Brain microvascular endothelial cell (primary cell): ENCODE data around the gene MELK.
"Not testable (repeated sequence)": the region's sequence is repeated elsewhere in the genome, so short reads cannot be mapped to it uniquely, and the experiment has no call there.

ENCODE experiments used
- DNase-seq: peaks from one replicate; pipeline ENCODE4 v3.0.0-alpha.2; 2020
- H3K27ac ChIP-seq: fragments of 250-450 bp; sonication (Bioruptor Pico); 2 replicates; pipeline ENCODE4 v1.5.1; 2020; ENCODE audit warnings: mild to moderate bottlenecking, moderate library complexity
- H3K27me3 ChIP-seq: fragments of 250-450 bp; sonication (Bioruptor Pico); replicated peaks from 2 replicates; pipeline ENCODE4 v1.5.1; 2020; ENCODE audit warnings: mild to moderate bottlenecking
- H3K36me3 ChIP-seq: fragments of 250-450 bp; sonication (Bioruptor Pico); replicated peaks from 2 replicates; pipeline ENCODE4 v1.5.1; 2020; ENCODE audit warnings: mild to moderate bottlenecking
- H3K4me3 ChIP-seq: 2 replicates; pipeline ENCODE4 v1.5.1; 2011; ENCODE audit warnings: low read depth, mild to moderate bottlenecking, control low read depth, low read length, moderate library complexity
- in situ Hi-C: cut with HindIII; loops from 2 replicates; pipeline ENCODE4 v1.10.0; 2017; ENCODE audit warnings: low sequenced_read_pairs, low pct_ligation_motif_present
- TF ChIP-seq, protein P1 (sequence below): IDR thresholded peaks from 2 replicates; pipeline ENCODE4 v1.5.1; 2011; ENCODE audit warnings: low read depth, mild to moderate bottlenecking, moderate library complexity, low read length, control low read depth, inconsistent platforms; ENCODE audit errors: missing control alignments

Gene MELK

DNA sequence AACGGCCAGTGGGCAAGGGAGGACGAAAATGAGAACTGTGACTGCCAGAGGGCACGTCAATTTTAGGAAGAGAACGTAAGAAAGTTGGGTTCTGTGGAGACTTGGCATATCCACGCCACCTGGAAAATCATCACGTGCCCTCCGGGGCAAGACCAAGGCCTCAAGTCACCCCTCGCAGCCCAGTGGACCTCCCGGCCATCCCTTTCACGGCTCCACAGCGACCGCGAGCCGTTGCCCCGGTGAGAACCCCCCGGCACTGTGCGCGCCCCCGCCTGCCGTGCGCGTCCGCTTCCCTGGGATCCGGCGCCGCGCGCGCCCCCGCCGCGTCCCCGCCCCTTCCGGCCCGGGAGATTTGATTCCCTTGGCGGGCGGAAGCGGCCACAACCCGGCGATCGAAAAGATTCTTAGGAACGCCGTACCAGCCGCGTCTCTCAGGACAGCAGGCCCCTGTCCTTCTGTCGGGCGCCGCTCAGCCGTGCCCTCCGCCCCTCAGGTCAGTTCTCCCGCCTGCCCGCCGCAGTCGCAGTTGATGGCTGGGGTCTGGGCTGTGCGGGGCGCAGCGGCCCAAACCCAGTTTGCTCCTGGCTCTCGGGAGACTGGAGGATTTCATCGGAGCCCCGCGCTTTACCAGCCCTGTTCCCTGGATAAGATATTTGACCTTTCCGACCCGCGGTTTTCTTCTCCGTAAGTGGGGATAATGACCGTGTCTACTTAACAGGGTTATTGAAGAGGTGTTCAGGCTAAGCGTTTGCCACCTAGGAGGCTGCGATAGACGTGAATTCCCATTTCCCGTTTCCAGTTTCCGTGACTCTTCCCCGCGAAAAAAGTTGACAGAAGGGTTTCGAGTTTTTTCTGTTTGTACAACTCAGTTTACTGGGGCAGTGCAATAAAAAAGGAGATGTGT is at the start of gene MELK:
Gene MELK, plus strand, starts transcription at position 381 of the 904 bp plus-strand sequence. CDS start 8,787 bp downstream, outside the sequence.
- DNase-seq: peak; percentile 64
- Histone ChIP-seq H3K36me3 (no peaks in the 10 kb centered on the region), H3K27ac (peak within 1 kb of the TSS; percentile 78), H3K4me3 (peak within 1 kb of the TSS; percentile 75), H3K27me3 (no peaks in the 10 kb centered on the region)
- in situ Hi-C loops: no loop called here
- TF ChIP-seq, protein P1, sequence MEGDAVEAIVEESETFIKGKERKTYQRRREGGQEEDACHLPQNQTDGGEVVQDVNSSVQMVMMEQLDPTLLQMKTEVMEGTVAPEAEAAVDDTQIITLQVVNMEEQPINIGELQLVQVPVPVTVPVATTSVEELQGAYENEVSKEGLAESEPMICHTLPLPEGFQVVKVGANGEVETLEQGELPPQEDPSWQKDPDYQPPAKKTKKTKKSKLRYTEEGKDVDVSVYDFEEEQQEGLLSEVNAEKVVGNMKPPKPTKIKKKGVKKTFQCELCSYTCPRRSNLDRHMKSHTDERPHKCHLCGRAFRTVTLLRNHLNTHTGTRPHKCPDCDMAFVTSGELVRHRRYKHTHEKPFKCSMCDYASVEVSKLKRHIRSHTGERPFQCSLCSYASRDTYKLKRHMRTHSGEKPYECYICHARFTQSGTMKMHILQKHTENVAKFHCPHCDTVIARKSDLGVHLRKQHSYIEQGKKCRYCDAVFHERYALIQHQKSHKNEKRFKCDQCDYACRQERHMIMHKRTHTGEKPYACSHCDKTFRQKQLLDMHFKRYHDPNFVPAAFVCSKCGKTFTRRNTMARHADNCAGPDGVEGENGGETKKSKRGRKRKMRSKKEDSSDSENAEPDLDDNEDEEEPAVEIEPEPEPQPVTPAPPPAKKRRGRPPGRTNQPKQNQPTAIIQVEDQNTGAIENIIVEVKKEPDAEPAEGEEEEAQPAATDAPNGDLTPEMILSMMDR: no peak

DNA sequence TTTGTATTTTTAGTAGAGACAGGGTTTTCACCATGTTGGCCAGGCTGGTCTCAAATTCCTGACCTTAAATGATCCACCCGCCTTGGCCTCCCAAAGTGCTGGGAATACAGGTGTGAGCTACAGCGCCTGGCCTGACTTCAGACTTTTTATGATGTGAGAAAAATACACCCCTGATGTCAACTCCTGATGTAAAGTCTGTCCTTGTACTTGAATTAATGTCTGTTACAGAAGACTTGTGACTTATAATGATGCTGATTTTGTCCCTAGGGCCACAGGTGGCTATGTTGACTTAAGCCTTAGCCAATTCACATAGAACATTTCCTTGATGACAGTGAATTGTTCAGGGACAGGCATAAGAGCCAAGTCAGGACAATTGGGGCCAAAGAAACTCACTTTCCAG is 42.5 kb upstream of the MELK start:
- no peak overlapping the region for H3K27ac ChIP-seq
- TF ChIP-seq, protein P1: no peak

DNA sequence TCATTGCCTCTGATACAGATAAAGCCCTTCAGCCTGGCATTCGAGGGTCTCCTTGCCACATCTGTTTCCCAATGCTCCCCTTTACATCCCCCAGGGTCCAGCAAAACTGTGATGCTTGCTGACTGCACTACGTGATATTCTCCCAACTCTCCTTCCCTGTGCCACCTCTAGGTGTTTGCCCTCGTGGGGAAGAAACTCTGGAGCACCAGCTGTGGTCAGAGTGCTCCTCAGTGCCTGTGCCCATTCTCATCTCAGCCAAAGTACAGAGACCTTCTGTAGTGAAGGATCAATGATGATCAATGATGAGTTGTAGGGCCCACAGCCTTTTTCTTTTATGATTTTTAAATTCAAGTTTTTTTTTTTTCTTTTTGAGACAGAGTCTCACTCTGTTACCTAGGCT is 40.3 kb upstream of the MELK start:
- Histone ChIP-seq H3K27ac (no peak overlapping the region), H3K27me3 (no peaks in the 10 kb centered on the region), H3K36me3 (no peaks in the 10 kb centered on the region), H3K4me3 (no peak overlapping the region)
- TF ChIP-seq, protein P1: no peak
- no peak for DNase-seq
- in situ Hi-C loops: no loop called here

More for the DNA sequence above, 42.5 kb upstream of the MELK start:
- H3K27me3 ChIP-seq: no peaks in the 10 kb centered on the region
- in situ Hi-C loops: no loop called here
- DNase-seq: no peak
- no peak overlapping the region for H3K4me3 ChIP-seq
- H3K36me3 ChIP-seq: no peaks in the 10 kb centered on the region

DNA sequence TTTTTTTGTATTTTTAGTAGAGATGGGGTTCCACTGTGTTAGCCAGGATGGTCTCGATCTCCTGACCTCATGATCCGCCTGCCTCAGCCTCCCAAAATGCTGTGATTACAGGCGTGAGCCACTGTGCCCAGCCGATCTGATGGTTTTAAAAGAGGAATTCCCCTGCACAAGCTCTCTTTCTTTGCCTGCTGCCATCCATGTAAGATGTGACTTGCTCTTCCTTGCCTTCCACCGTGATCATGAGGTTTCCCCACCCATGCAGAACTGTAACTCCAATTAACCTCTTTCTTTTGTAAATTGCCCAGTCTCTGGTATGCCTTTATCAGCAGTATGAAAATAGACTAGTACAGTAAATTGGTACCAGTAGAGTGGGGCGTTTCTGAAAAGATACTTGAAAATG is 39.0 kb upstream of the MELK start:
- H3K36me3 ChIP-seq, DNase-seq, H3K4me3 ChIP-seq, in situ Hi-C loops, H3K27me3 ChIP-seq, H3K27ac ChIP-seq: not testable (repeated sequence)

DNA sequence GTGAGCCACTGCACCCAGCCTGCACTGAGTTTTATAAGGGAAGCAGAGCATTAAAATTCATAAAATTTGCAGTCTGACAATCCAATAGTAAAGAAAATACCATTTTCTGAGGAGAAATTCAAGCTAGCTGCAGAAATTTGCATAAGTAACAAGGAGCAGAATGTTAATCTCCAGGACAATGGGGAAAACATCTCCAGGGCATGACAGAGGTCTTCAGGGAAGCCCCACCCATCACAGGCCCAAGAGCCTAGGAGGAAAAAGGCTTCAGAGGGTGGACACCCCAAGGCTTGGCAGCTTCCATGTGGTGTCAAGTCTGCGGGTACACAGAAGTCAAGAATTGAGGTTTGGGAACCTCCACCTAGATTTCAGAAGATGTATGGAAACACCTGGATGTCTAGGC is 37.6 kb upstream of the MELK start:
- TF ChIP-seq, protein P1: no peak
- no peaks in the 10 kb centered on the region for H3K27me3 ChIP-seq
- H3K27ac ChIP-seq: no peak overlapping the region
- no peak overlapping the region for H3K4me3 ChIP-seq
- H3K36me3 ChIP-seq: no peaks in the 10 kb centered on the region
- in situ Hi-C loops: no loop called here
- DNase-seq: no peak

DNA sequence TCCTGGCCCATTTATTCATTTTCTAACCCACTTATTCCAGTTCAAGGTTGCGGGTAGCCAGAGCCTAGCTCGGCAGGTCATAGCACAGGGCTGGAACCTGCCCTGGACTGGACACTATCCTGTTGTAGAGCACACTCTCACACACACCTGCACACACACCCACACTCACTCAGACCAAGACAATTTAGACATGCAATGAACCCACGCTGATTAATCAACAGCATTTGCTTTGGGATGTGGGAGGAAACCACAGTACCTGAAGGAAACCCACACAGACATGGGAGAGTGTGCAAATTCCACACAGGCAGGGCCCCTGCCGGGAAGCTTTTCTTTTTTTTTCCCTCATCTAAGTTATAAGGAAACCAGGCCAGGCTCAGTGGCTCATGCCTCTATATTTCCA is 34.8 kb upstream of the MELK start:
- in situ Hi-C loops: no loop called here
- Histone ChIP-seq H3K27ac (no peak overlapping the region), H3K4me3 (no peak overlapping the region), H3K27me3 (no peaks in the 10 kb centered on the region), H3K36me3 (no peaks in the 10 kb centered on the region)
- DNase-seq: no peak
- TF ChIP-seq, protein P1: no peak
